KOPT-K1 (cell line): ENCODE measurements around the gene WHRN.

Source experiments
- H3K27ac ChIP-seq: fragments of 200-600 bp; sonication (generic); 2 replicates; pipeline ENCODE4 v1.5.1; 2016; ENCODE audit warnings: antibody characterized with exemption, mild to moderate bottlenecking, low read depth, low read length; ENCODE audit not compliant: poor library complexity, severe bottlenecking
- H3K36me3 ChIP-seq: fragments of 200-600 bp; sonication (generic); 2 replicates; pipeline ENCODE4 v1.5.1; 2017; ENCODE audit warnings: antibody characterized with exemption, mild to moderate bottlenecking, low read length, moderate library complexity; ENCODE audit not compliant: insufficient read depth
- H3K9me3 ChIP-seq: fragments of 200-600 bp; sonication (generic); 2 replicates; pipeline ENCODE4 v1.5.1; 2017; ENCODE audit warnings: antibody characterized with exemption, low read length, mild to moderate bottlenecking; ENCODE audit not compliant: insufficient read depth, poor library complexity, severe bottlenecking

Gene WHRN

GRCh38 chr9:114474425-114474824, 30.8 kb downstream of the WHRN start:
- no peak overlapping the region for H3K27ac ChIP-seq
- no peaks in the 10 kb centered on the region for H3K9me3 ChIP-seq
- H3K36me3 ChIP-seq, result no peaks in the 10 kb centered on the region

DNA sequence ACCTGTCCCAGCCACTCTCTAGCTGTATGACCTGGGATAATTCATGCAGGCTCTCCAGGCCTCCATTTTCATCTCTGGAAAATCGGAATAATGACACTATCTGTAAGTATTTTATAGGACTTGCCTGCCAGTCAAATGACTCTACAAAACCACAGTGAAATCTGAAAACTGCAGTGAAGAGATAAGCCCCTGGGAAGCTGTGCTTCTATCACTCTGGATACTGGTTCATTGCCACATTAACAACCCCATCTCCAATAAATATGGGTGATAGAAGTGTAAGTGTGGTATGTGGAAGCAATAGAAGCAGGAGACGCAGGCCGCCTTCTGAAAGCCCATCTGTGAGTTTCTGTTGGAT, 31.8 kb downstream of the WHRN start:
- Histone ChIP-seq H3K36me3 (no peaks in the 10 kb centered on the region), H3K9me3 (no peaks in the 10 kb centered on the region), H3K27ac (no peak overlapping the region)

DNA sequence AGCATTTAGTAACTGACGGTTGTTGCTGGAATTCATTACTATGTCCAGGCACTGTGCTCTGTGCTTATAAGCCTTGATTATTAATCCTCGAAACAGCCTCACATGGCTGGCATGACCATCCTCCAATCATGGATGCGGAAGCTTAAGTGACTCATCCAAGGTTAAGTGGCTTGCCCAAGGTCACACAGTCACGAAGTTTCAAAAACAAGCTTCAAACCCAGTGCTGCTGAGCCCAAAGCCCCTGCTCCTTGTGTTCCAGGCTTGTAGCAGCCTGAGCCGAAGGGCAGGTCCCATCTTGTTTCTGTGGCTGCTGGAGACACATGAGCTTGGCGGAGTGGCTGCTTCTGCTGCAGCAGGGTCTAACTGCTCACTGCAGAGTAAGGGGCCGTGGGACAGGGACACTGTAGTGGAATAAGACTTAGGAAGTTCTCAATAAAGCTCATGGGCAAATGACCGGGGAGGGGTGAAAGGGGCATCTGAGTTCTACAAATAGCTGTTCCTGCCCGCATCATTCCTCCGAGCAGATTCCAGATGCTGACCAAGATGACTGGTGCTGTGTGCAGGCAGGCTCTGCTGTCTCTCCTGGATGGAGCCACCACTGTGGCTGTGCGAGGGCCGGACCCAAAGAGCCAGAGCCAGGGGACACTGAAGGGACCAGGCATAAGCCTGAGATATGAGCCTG, 32.4 kb downstream of the WHRN start:
- Histone ChIP-seq H3K27ac (no peak overlapping the region), H3K9me3 (no peaks in the 10 kb centered on the region), H3K36me3 (no peaks in the 10 kb centered on the region)

- H3K9me3 ChIP-seq, result no peaks in the 10 kb centered on the region
- H3K27ac ChIP-seq, result no peak overlapping the region
- no peaks in the 10 kb centered on the region for H3K36me3 ChIP-seq
Observed at GRCh38 chr9:114471157-114471556, 34.1 kb downstream of the WHRN start.

- Histone ChIP-seq H3K9me3 (no peaks in the 10 kb centered on the region), H3K36me3 (no peaks in the 10 kb centered on the region), H3K27ac (no peak overlapping the region)
Observed at GRCh38 chr9:114470581-114470980, 34.7 kb downstream of the WHRN start.

DNA sequence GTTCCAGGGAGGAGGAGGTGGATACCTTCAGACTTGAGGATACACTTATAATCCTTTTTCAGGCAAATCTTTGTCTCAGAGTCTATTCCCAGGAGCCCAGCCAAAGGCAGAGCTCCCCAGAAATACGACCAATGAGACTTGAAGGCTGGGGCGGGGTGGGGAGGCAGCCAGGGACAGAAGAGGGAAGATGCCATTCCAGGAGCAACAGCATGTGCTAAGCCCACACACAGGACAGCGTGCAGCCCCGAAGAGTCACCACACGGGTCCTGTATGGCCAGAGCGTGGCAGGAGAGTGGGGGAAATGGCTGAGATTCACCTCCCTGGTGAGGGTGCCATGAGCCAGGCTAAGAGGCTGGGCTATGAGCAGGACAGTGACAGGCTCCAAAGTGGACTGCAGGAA, 35.2 kb downstream of the WHRN start:
- H3K36me3 ChIP-seq, result no peaks in the 10 kb centered on the region
- no peaks in the 10 kb centered on the region for H3K9me3 ChIP-seq
- no peak overlapping the region for H3K27ac ChIP-seq

DNA sequence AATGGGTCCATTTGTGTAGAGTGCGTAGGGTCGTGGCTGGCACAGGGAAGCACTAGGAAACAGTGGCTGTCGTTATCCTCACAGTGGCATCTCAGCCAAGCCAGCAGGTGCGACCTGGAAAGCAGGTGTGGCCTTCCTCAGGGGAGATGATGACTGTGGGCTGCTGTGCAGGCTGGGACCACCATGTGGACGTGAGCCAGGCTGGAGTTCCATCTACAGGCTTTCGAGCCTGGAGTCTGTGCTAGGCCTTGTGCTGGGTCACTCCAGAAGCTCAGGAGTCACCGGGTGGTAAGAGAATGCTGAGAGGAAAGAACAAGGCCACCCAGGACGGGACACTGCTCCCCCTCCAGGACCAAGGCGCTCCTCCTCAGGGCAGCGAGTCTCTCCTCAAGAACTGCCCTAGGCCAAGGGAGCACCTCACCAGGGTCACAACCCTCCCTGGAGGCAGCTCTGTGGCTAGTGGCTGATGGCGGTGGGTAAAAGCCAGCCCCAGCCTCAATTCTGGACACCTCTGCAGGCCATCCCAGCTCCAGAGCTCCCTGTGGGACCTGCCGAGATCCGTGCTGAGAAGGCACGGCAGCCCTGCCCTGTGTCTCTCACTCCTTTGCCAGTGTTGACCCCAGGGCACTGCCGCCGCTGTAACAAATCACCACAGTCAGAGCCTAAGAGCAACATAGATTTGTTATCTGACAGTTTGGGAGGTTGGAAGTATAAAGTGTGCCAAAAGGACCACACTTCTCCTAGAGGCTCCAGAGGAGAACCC, 36.0 kb downstream of the WHRN start:
- Histone ChIP-seq H3K9me3 (no peaks in the 10 kb centered on the region), H3K36me3 (no peaks in the 10 kb centered on the region), H3K27ac (no peak overlapping the region)

DNA sequence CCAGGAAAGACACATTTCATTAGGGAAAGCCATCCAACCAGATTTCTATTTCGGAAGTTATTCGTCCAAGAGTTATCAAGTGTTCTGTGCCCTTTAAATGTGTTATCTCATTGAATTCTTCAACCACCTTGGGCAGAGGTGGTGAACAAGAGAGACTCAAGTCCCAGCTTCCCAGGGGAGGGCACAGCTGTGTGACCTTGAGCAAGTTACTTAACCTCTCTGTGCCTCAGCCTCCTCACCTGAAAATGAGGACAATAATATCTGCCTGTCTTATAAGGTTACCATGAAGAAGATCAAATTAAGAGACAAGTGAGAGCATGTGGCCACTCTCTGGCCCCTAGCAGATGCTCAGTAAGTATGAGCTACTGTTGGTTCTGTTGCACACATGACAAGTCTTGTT, 37.4 kb downstream of the WHRN start:
- H3K27ac ChIP-seq, result no peak overlapping the region

DNA sequence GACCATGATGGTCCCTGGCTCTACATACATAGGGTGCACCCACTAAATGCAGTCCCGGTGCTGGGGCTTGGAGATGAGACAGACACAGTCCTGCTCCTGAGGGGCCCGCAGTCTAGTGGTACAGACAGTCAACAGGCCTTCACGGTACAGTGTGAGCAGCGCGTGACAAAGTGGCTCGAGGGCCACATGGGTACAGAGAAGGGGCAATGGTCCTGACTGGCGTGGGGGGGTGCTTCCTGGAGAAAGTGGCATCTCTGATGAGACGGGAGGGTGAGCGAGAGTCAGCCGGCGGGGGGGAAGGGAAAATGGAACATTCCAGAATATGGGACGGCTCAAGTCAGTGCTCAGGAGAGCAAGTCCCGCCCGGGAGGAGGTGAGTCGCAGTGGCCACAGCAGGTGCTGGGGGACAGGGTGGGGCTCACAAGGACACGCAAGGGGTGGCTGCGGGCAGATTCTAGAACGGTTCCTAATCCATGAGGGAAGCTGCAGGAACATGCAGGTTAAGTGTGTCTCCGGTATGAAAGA, 38.0 kb downstream of the WHRN start:
- Histone ChIP-seq H3K27ac (no peak overlapping the region), H3K9me3 (no peaks in the 10 kb centered on the region), H3K36me3 (no peaks in the 10 kb centered on the region)

More for the DNA sequence above, 37.4 kb downstream of the WHRN start:
- H3K9me3 ChIP-seq, result no peaks in the 10 kb centered on the region
- no peaks in the 10 kb centered on the region for H3K36me3 ChIP-seq

DNA sequence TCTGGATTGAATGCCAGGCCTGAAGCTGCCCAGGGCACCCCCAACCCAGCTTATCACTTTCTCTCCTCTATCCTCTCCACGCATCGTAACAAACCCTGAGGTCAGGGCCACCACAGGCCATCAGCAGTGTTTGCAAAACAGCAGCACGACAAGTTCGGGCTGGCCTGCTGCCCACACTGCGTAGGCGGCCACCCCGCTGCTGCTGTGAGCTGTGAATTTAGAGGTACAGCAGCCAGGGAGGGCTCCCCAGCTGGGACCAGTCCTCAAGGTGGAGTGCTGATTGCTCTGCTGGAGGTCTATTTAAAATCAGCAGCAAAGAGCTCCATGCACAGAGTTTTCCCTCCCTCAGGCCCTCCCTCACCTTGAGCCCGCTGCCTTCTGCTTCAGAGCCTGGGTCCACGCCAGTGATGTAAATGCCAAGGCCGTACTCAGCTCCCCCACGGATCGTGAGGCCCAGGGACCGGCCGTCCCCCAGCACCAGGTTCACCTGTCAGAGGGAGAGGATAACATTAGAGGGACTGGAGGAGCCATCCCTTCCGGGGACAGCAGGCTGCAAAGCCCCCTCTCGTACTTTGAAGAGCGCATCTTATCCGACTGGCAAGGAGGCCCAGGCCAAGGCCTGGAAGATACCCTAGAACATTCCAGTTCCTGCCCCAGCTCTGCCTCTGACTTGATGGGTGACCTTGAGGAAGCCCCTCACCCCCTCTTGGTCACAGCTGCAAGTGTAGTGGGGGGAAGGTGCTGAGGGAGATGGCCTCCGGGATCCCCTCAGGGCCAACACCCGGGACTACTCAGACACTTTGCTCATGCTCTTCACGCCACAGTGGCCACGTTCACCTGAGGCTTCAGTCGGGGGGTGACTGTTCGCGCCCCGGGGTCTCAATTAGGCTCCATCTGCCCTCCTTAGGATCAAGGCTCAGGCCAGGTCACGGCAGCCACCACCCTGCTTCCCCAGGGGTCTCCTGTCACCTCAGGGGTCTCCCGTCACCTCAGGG, 39.1 kb downstream of the WHRN start:
- no peaks in the 10 kb centered on the region for H3K9me3 ChIP-seq
- no peaks in the 10 kb centered on the region for H3K36me3 ChIP-seq
- H3K27ac ChIP-seq, result no peak overlapping the region

DNA sequence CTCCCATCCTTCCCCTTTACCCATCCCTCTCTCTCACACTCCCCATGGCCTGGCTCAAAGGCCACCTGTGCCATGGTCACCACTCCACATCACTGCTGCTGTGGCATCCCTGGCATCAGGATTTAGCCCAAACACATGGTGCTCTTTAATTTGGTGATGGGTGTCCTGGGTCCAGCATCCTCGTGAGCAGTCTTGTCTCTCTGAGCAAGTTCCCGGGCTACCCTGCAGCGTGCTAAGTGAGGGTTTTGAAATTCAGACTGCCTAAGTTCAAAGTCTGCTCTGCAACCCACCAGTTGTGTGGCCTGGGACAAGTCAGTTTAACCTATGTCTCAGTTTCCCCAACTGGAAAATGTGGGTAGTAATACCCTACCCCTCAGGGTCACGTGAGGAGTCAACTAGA, 39.9 kb downstream of the WHRN start:
- H3K9me3 ChIP-seq, result no peaks in the 10 kb centered on the region
- no peaks in the 10 kb centered on the region for H3K36me3 ChIP-seq
- H3K27ac ChIP-seq, result no peak overlapping the region

DNA sequence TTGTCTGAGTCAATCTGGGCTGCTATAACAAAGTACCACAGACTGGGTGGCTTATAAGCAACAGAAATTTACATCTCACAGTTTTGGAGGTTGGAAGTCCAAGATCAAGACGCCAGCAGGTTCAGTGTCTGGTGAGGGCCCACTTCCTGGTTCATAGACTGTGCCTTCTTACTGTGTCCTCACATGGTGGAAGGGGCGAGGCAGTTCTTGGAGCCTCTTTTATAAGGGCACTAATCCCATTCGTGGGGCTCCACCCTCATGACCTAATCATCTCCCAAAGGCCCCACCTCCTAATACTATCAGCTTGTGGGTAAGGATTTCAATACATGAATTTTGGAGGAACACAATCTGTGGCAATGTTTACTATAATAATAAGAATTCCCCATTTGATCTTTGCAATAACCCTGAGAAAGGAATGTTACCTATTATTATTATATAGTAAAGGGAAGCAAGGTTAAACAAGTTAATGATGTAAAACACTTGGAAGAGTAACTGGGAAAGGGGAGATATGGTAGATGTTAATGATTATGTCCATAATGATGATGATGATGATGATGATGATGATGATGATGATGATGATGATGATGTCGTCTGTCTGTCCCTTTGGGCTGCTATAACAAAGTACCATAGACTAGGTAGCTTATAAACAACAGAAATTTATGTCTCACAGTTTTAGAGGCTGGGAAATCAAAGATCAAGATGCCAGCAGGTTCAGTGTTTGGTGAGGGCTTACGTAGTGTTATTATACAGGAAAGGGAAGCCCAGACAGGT, 40.8 kb downstream of the WHRN start:
- Histone ChIP-seq H3K36me3 (no peaks in the 10 kb centered on the region), H3K27ac (no peak overlapping the region), H3K9me3 (no peaks in the 10 kb centered on the region)

DNA sequence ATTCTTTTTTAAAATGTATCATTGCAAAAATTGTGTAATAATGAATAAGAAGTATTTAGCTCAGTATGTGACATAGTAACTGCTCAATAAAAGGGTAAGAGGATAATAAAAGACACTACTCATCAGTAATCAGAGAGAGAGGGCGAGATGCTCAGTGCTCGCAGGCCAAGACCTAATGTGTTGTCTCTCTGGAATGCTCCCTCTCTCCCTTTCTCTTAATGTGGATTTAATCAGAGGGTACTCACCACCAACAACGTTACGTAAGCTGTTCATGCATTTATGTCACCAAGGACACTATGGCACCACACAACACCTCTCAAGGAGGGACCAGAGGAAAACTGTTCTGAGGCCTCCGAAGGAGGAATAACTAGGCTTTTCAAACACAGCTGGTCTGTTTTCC, 42.5 kb downstream of the WHRN start:
- no peaks in the 10 kb centered on the region for H3K36me3 ChIP-seq
- H3K27ac ChIP-seq, result no peak overlapping the region
- no peaks in the 10 kb centered on the region for H3K9me3 ChIP-seq

GRCh38 chr9:114461468-114461867, 43.8 kb downstream of the WHRN start:
- Histone ChIP-seq H3K36me3 (no peaks in the 10 kb centered on the region), H3K27ac (no peak overlapping the region), H3K9me3 (no peaks in the 10 kb centered on the region)
